Mesenchymal stem cell (in vitro differentiated cells and primary cell): ENCODE measurements around the gene ARL8B.
A peak's percentile ranks its signal among the peaks of the same experiment; 100 is the strongest.

Source experiments
- DNase-seq: peaks from one replicate; pipeline ENCODE4 v3.0.0-alpha.2; 2013
- H2AFZ ChIP-seq: one replicate; pipeline ENCODE4 v1.6.1; 2013; ENCODE audit warnings: low read depth, mild to moderate bottlenecking, control low read depth, inconsistent platforms, low read length, moderate library complexity
- H2AK5ac ChIP-seq: 2 replicates; pipeline ENCODE4 v1.6.1; 2013; ENCODE audit warnings: low read length, moderate library complexity, mild to moderate bottlenecking, inconsistent platforms; ENCODE audit not compliant: severe bottlenecking
- H2BK120ac ChIP-seq: one replicate; pipeline ENCODE4 v1.6.1; 2013; ENCODE audit warnings: low read depth, mild to moderate bottlenecking, inconsistent platforms, low read length, moderate library complexity
- H2BK12ac ChIP-seq, 2 experiments: one replicate each; pipeline ENCODE4 v1.6.1; 2013; ENCODE audit warnings: inconsistent platforms in 2 of 2, low read length in 2 of 2, mild to moderate bottlenecking in 2 of 2, moderate library complexity in 2 of 2, control low read depth in 1 of 2
- H2BK15ac ChIP-seq: one replicate; pipeline ENCODE4 v1.6.1; 2013; ENCODE audit warnings: mild to moderate bottlenecking, low read depth, inconsistent platforms; ENCODE audit not compliant: poor library complexity, severe bottlenecking
- H2BK5ac ChIP-seq: 2 replicates; pipeline ENCODE4 v1.6.1; 2013; ENCODE audit warnings: low read depth, mild to moderate bottlenecking, low read length, control low read depth, inconsistent platforms; ENCODE audit not compliant: poor library complexity, severe bottlenecking
- H3K14ac ChIP-seq, 2 experiments: one replicate each; pipeline ENCODE4 v1.6.1; 2013; ENCODE audit warnings: inconsistent platforms in 2 of 2, low read length in 2 of 2, control low read depth in 1 of 2, mild to moderate bottlenecking in 1 of 2, moderate library complexity in 1 of 2
- H3K18ac ChIP-seq, 2 experiments: one replicate each; pipeline ENCODE4 v1.6.1; 2013; ENCODE audit warnings: inconsistent platforms in 2 of 2, low read length in 2 of 2, control low read depth in 1 of 2, low read depth in 1 of 2, mild to moderate bottlenecking in 1 of 2
- H3K23ac ChIP-seq, 2 experiments: one replicate each; pipeline ENCODE4 v1.6.1; 2013; ENCODE audit warnings: inconsistent platforms in 2 of 2, low read length in 2 of 2, mild to moderate bottlenecking in 2 of 2, moderate library complexity in 2 of 2, control low read depth in 1 of 2
- H3K27ac ChIP-seq: 2 replicates; pipeline ENCODE4 v1.5.1; 2013; ENCODE audit warnings: mild to moderate bottlenecking, moderate library complexity, low read length, control low read depth, inconsistent platforms; ENCODE audit not compliant: poor library complexity, severe bottlenecking
- H3K27me3 ChIP-seq, 2 experiments: 2 replicates each; pipeline versions ENCODE4 v1.6.1 to v1.7.0; 2013; ENCODE audit warnings: low read length in 2 of 2, mild to moderate bottlenecking in 2 of 2, moderate library complexity in 2 of 2, control low read depth in 1 of 2, inconsistent platforms in 1 of 2; ENCODE audit not compliant: control insufficient read depth in 1 of 2, insufficient read depth in 1 of 2
- H3K36me3 ChIP-seq, 2 experiments: 2 replicates each; pipeline versions ENCODE4 v1.6.1 to v1.7.0; 2013; ENCODE audit warnings: low read length in 2 of 2, control low read depth in 1 of 2, inconsistent platforms in 1 of 2, low read depth in 1 of 2, mild to moderate bottlenecking in 1 of 2; ENCODE audit not compliant: insufficient read depth in 2 of 2, control insufficient read depth in 1 of 2
- H3K4ac ChIP-seq, 2 experiments: one replicate each; pipeline ENCODE4 v1.6.1; 2013; ENCODE audit warnings: inconsistent platforms in 2 of 2, low read length in 2 of 2, mild to moderate bottlenecking in 2 of 2, moderate library complexity in 2 of 2, control low read depth in 1 of 2, low read depth in 1 of 2
- H3K4me1 ChIP-seq: 2 replicates; pipeline ENCODE4 v1.6.1; 2013; ENCODE audit warnings: low read depth, low read length, control low read depth; ENCODE audit not compliant: control insufficient read depth, insufficient read depth
- H3K4me2 ChIP-seq: 2 replicates; pipeline ENCODE4 v1.6.1; 2013; ENCODE audit warnings: low read length, mild to moderate bottlenecking, inconsistent platforms; ENCODE audit not compliant: poor library complexity, severe bottlenecking
- H3K4me3 ChIP-seq, 2 experiments: 2 replicates each; pipeline versions ENCODE4 v1.5.1 to v1.7.0; 2013; ENCODE audit warnings: low read length in 2 of 2, mild to moderate bottlenecking in 2 of 2, control low read depth in 1 of 2, low read depth in 1 of 2; ENCODE audit not compliant: insufficient read depth in 1 of 2
- H3K79me1 ChIP-seq: replicated peaks from 2 replicates; pipeline ENCODE4 v1.6.1; 2013; ENCODE audit warnings: mild to moderate bottlenecking, control low read depth, low read length, inconsistent platforms; ENCODE audit not compliant: poor library complexity, severe bottlenecking
- H3K9ac ChIP-seq: 2 replicates; pipeline ENCODE4 v1.7.0; 2013; ENCODE audit warnings: mild to moderate bottlenecking, low read length, moderate library complexity
- H3K9me3 ChIP-seq: 2 replicates; pipeline ENCODE4 v1.7.0; 2013; ENCODE audit warnings: mild to moderate bottlenecking, low read length; ENCODE audit not compliant: control insufficient read depth
- H4K8ac ChIP-seq: one replicate; pipeline ENCODE4 v1.6.1; 2013; ENCODE audit warnings: inconsistent platforms, mild to moderate bottlenecking, low read length, moderate library complexity
- H4K91ac ChIP-seq: one replicate; pipeline ENCODE4 v1.6.1; 2013; ENCODE audit warnings: mild to moderate bottlenecking, low read length, inconsistent platforms
- WGBS: methylation state at CpG from one replicate; pipeline ENCODE4 v1.1.7; 2013; ENCODE audit warnings: mixed read lengths; 5-methylcytosine and 5-hydroxymethylcytosine counted together

Gene ARL8B

GRCh38 chr3:5190147-5190791, 68.2 kb downstream of the ARL8B start:
- WGBS: 83% methylated on average over 7 of the region's 7 CpGs
- Histone ChIP-seq H3K4me1 (peaks cover 7% of the 10 kb centered on the region), H2BK120ac (no peak overlapping the region), H3K36me3 (peaks cover 0 to 5% of the 10 kb centered on the region in 2 experiments), H3K23ac (no peak overlapping the region), H3K4ac (peak overlapping the region in 1 of 2 experiments; percentile 59), H3K9me3 (no peaks in the 10 kb centered on the region), H2AK5ac (no peak overlapping the region), H3K9ac (no peak overlapping the region), H3K4me3 (peak overlapping the region in 1 of 2 experiments; percentile 36), H4K8ac (peak overlapping the region; percentile 73), H3K79me1 (peaks cover 7% of the 10 kb centered on the region), H2AFZ (no peak overlapping the region), H2BK12ac (no peak overlapping the region), H3K4me2 (no peak overlapping the region), H3K14ac (no peak overlapping the region), H4K91ac (peak overlapping the region; percentile 20), H3K27me3 (no peaks in the 10 kb centered on the region), H2BK15ac (no peak overlapping the region), H2BK5ac (no peak overlapping the region), H3K18ac (no peak overlapping the region), H3K27ac (no peak overlapping the region)
- DNase-seq: no peak

GRCh38 chr3:5191555-5192304, 69.6 kb downstream of the ARL8B start:
- peaks cover 11% of the 10 kb centered on the region for H3K4me1 ChIP-seq

GRCh38 chr3:5192571-5193365, 70.7 kb downstream of the ARL8B start:
- Histone ChIP-seq H3K4me1 (peaks cover 12% of the 10 kb centered on the region), H2AK5ac (peak overlapping the region; percentile 92), H2BK15ac (no peak overlapping the region), H3K36me3 (peaks cover 0 to 3% of the 10 kb centered on the region in 2 experiments), H3K79me1 (peaks cover 7% of the 10 kb centered on the region), H3K14ac (no peak overlapping the region), H2BK12ac (peak overlapping the region in 1 of 2 experiments; percentile 15), H3K4me2 (no peak overlapping the region), H2BK5ac (no peak overlapping the region), H3K9me3 (no peaks in the 10 kb centered on the region), H4K8ac (no peak overlapping the region), H3K23ac (peak overlapping the region in 1 of 2 experiments; percentile 23), H3K4me3 (no peak overlapping the region), H3K18ac (peak overlapping the region in 1 of 2 experiments; percentile 46), H4K91ac (no peak overlapping the region), H3K9ac (no peak overlapping the region), H2BK120ac (no peak overlapping the region), H3K4ac (no peak overlapping the region), H3K27ac (no peak overlapping the region), H2AFZ (no peak overlapping the region), H3K27me3 (no peaks in the 10 kb centered on the region)
- WGBS: 100% methylated on average over 3 of the region's 3 CpGs
- DNase-seq: no peak

More at GRCh38 chr3:5191555-5192304, 69.6 kb downstream of the ARL8B start:
- H3K9me3 ChIP-seq: no peaks in the 10 kb centered on the region
- H4K8ac ChIP-seq: no peak overlapping the region
- no peak overlapping the region for H4K91ac ChIP-seq
- no peak overlapping the region for H3K9ac ChIP-seq
- H2BK120ac ChIP-seq: no peak overlapping the region
- H3K14ac ChIP-seq: no peak overlapping the region
- no peaks in the 10 kb centered on the region for H3K27me3 ChIP-seq
- no peak overlapping the region for H2BK15ac ChIP-seq
- no peak overlapping the region for H3K4me3 ChIP-seq
- H3K23ac ChIP-seq: no peak overlapping the region
- peaks cover 7% of the 10 kb centered on the region for H3K79me1 ChIP-seq
- 100% methylated on average over 2 of the region's 5 CpGs for WGBS
- H3K4ac ChIP-seq: no peak overlapping the region
- no peak overlapping the region for H2BK5ac ChIP-seq
- no peak overlapping the region for H2AFZ ChIP-seq
- DNase-seq: no peak
- no peak overlapping the region for H3K27ac ChIP-seq
- no peak overlapping the region for H2AK5ac ChIP-seq
- H3K18ac ChIP-seq: no peak overlapping the region
- H2BK12ac ChIP-seq: no peak overlapping the region
- peaks cover 0 to 3% of the 10 kb centered on the region in 2 experiments for H3K36me3 ChIP-seq
- H3K4me2 ChIP-seq: no peak overlapping the region

- Histone ChIP-seq H3K18ac (peak overlapping the region in 1 of 2 experiments; percentile 41), H3K79me1 (peaks cover 6% of the 10 kb centered on the region), H3K4me1 (peaks cover 8% of the 10 kb centered on the region), H3K27me3 (no peaks in the 10 kb centered on the region), H3K27ac (peak overlapping the region; percentile 88), H2BK12ac (no peak overlapping the region), H4K8ac (no peak overlapping the region), H2AK5ac (peak overlapping the region; percentile 90), H4K91ac (no peak overlapping the region), H3K14ac (no peak overlapping the region), H2BK5ac (no peak overlapping the region), H3K9me3 (no peaks in the 10 kb centered on the region), H3K4me3 (no peak overlapping the region), H2BK120ac (no peak overlapping the region), H3K9ac (peak overlapping the region; percentile 50), H3K4me2 (no peak overlapping the region), H2BK15ac (no peak overlapping the region), H3K36me3 (peaks cover 0 to 5% of the 10 kb centered on the region in 2 experiments), H3K4ac (no peak overlapping the region), H2AFZ (no peak overlapping the region), H3K23ac (no peak overlapping the region)
- 33% methylated on average over 1 of the region's 2 CpGs for WGBS
- peak; percentile 32 for DNase-seq
These were observed 72.2 kb downstream of the ARL8B start for GRCh38 chr3:5194341-5194740.
